Aorta (tissue), 5 donors: ENCODE results near the gene SCAMP2. TPM values are rescaled to one million over a fixed set of nuclear protein-coding genes. Genes with fewer than 3 reads are reported as not detected.

Experiments used
- ATAC-seq: fragments of 200-7000 bp; cut with Tn5 transposase; one replicate; pipeline ENCODE4 v1.9.1; 2022; ENCODE audit warnings: moderate library complexity; ENCODE audit not compliant: low FRiP score
- DNase-seq, 2 donors: peaks; one replicate each; pipeline ENCODE4 v3.0.0-alpha.2; 2020
- H3K27ac ChIP-seq, 2 donors: one replicate each; pipeline ENCODE4 v1.5.1; 2013; ENCODE audit warnings: low read length in 2 of 2, mild to moderate bottlenecking in 2 of 2, moderate library complexity in 2 of 2, control low read depth in 1 of 2, inconsistent platforms in 1 of 2, low read depth in 1 of 2
- H3K27me3 ChIP-seq, 2 donors: one replicate each; pipeline ENCODE4 v1.6.1; 2013; ENCODE audit warnings: control low read depth in 1 of 2, low read length in 1 of 2, mild to moderate bottlenecking in 1 of 2, moderate library complexity in 1 of 2; ENCODE audit not compliant: insufficient read depth in 2 of 2, control insufficient read depth in 1 of 2
- H3K36me3 ChIP-seq, 2 donors: one replicate each; pipeline ENCODE4 v1.6.1; 2013; ENCODE audit warnings: control low read depth in 1 of 2, low read length in 1 of 2, mild to moderate bottlenecking in 1 of 2; ENCODE audit not compliant: insufficient read depth in 2 of 2, control insufficient read depth in 1 of 2
- H3K4me1 ChIP-seq, 2 donors: one replicate each; pipeline ENCODE4 v1.6.1; 2013; ENCODE audit warnings: low read length in 2 of 2, control low read depth in 1 of 2, mild to moderate bottlenecking in 1 of 2, moderate library complexity in 1 of 2; ENCODE audit not compliant: insufficient read depth in 2 of 2, control insufficient read depth in 1 of 2
- H3K4me3 ChIP-seq, 2 donors: one replicate each; pipeline ENCODE4 v1.5.1; 2013; ENCODE audit warnings: low read length in 2 of 2, control low read depth in 1 of 2, mild to moderate bottlenecking in 1 of 2
- H3K9me3 ChIP-seq: one replicate; pipeline ENCODE4 v1.6.1; 2013; ENCODE audit warnings: mild to moderate bottlenecking, low read length; ENCODE audit not compliant: control insufficient read depth
- WGBS, 2 donors: extraction: QIAGEN DNeasy Blood & Tissue Kit; methylation state at CpG; one replicate each; pipeline ENCODE4 v1.1.7; 2013; 5-methylcytosine and 5-hydroxymethylcytosine counted together
- intact Hi-C, 2 donors: fragments of 100-400 bp; cut with DNase I; formaldehyde crosslinking; loops; one replicate each; pipeline versions ENCODE4 v1.14.2 to v1.15.0; 2022
- polyA plus RNA-seq, 2 donors: library from polyadenylated mRNA; stranded (reverse); fragments of 200-250 nt; gene quantifications; one replicate each; pipeline ENCODE4 v1.2.3, GENCODE V29; 2013
- total RNA-seq, 2 donors: library from RNA; stranded (reverse); fragmentation: NEBNext Ultra II Directional; extraction: Animal tissue kit (Norgen Biotek cat#: 25700); gene quantifications; one replicate each; pipeline ENCODE4 v1.2.1, GENCODE V29; 2021
- donor health status: healthy with polysubstance abuse.
- donor health status: Bipolar disorder and iron deficiency.
- donor health status: DM: no; HTN: no; CAD: no.
- donor health status: DM: no; HTN: no; CAD: no.
- donor health status: DM: yes; HTN: yes; CAD: no.

The SCAMP2 gene
- total and polyA plus RNA-seq, 4 donors = 21.8 to 65.0 (median 46.3) TPM

GRCh38 chr15:74836846-74837245, 36.3 kb downstream of the SCAMP2 start:
- H3K9me3 ChIP-seq = no peaks in the 10 kb centered on the region
- WGBS, 2 donors = 80 to 86% methylated on average over 7 of the region's 7 CpGs
- H3K27ac ChIP-seq = no peak overlapping the region
- H3K36me3 ChIP-seq = no peaks in the 10 kb centered on the region
- no peaks in the 10 kb centered on the region for H3K27me3 ChIP-seq
- H3K4me1 ChIP-seq = no peaks in the 10 kb centered on the region
- ATAC-seq (no peak), DNase-seq (no peak)
- intact Hi-C loops = loop anchor here in 1 of 2 donors (5.0 kb wide), 1 partner anchor 60 kb away; no protein-coding TSS in a partner anchor
- H3K4me3 ChIP-seq = no peak overlapping the region

GRCh38 chr15:74835312-74835823, 37.8 kb downstream of the SCAMP2 start:
- no peaks in the 10 kb centered on the region for H3K4me1 ChIP-seq
- no peaks in the 10 kb centered on the region for H3K9me3 ChIP-seq
- no peak overlapping the region for H3K27ac ChIP-seq
- WGBS, 2 donors = 44 to 46% methylated on average over 5 of the region's 5 CpGs
- DNase-seq (peak; percentile 67 to 84), ATAC-seq (no peak)
- H3K27me3 ChIP-seq = no peaks in the 10 kb centered on the region
- no peak overlapping the region for H3K4me3 ChIP-seq
- intact Hi-C loops = loop anchor here in 1 of 2 donors (5.0 kb wide), 1 partner anchor 58 kb away; no protein-coding TSS in a partner anchor
- H3K36me3 ChIP-seq = no peaks in the 10 kb centered on the region

DNA sequence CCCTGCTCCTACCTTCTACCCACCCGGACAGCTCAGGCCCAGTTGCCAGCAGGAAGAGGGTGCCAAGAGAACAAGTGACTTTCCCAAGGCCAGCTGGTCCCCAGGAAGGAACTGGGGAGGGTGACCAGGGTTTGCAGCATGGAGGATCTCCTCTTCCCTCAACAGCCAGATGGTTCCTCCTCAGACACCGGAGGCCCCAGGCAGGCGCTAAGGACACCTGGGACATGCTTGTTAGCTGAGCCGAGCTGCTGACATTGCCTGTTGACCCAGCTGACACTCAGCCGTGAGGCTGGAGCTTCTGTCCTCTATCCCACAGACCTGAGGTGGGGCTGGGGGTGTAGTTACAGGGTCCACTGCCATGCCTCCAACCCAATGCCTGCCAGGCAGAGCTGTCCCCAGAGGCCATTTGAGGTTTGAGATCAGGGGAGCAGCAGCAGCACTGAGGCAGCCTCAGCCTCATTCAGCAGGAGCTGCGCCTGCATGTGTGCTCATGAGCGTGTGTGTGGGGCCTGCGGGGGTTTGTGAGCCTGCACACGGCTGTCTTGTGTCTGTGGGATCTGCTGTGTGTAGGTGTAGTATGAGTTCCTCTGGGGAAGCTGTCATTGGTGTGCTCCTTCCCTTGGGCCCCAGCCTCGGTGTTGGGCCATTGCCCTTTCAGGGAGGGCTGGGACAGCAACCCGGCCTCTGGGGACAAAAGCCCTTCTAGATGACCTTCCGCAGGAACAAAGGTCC, 39.6 kb downstream of the SCAMP2 start:
- Histone ChIP-seq H3K27me3 (no peaks in the 10 kb centered on the region), H3K27ac (no peak overlapping the region), H3K9me3 (no peaks in the 10 kb centered on the region), H3K36me3 (no peaks in the 10 kb centered on the region), H3K4me3 (no peak overlapping the region), H3K4me1 (no peaks in the 10 kb centered on the region)
- intact Hi-C loops = no loop called here
- no peak for ATAC-seq
- WGBS, 2 donors = 70 to 71% methylated on average over 12 of the region's 12 CpGs
- no peak for DNase-seq

- Histone ChIP-seq H3K9me3 (no peaks in the 10 kb centered on the region), H3K4me3 (no peak overlapping the region), H3K27me3 (no peaks in the 10 kb centered on the region), H3K27ac (no peak overlapping the region), H3K36me3 (no peaks in the 10 kb centered on the region), H3K4me1 (no peaks in the 10 kb centered on the region)
- intact Hi-C loops = no loop called here
- no peak for DNase-seq
- 67 to 73% methylated on average over 4 of the region's 4 CpGs for WGBS, 2 donors
- no peak for ATAC-seq
Observed at GRCh38 chr15:74832826-74833225, 40.3 kb downstream of the SCAMP2 start.

GRCh38 chr15:74831813-74832495, 41.2 kb downstream of the SCAMP2 start:
- Histone ChIP-seq H3K27me3 (no peaks in the 10 kb centered on the region), H3K36me3 (no peaks in the 10 kb centered on the region), H3K4me1 (no peaks in the 10 kb centered on the region), H3K27ac (no peak overlapping the region), H3K4me3 (no peak overlapping the region), H3K9me3 (no peaks in the 10 kb centered on the region)
- ATAC-seq (no peak), DNase-seq (no peak)
- intact Hi-C loops = no loop called here
- 61 to 67% methylated on average over 15 of the region's 15 CpGs for WGBS, 2 donors

- no peak overlapping the region for H3K4me3 ChIP-seq
- DNase-seq (no peak), ATAC-seq (no peak)
- 5 to 22% methylated on average over 5 of the region's 5 CpGs for WGBS, 2 donors
- no peak overlapping the region for H3K27ac ChIP-seq
- no peaks in the 10 kb centered on the region for H3K4me1 ChIP-seq
- H3K9me3 ChIP-seq = no peaks in the 10 kb centered on the region
- intact Hi-C loops = no loop called here
- no peaks in the 10 kb centered on the region for H3K36me3 ChIP-seq
- no peaks in the 10 kb centered on the region for H3K27me3 ChIP-seq
Observed at GRCh38 chr15:74830868-74831267, 42.3 kb downstream of the SCAMP2 start.

DNA sequence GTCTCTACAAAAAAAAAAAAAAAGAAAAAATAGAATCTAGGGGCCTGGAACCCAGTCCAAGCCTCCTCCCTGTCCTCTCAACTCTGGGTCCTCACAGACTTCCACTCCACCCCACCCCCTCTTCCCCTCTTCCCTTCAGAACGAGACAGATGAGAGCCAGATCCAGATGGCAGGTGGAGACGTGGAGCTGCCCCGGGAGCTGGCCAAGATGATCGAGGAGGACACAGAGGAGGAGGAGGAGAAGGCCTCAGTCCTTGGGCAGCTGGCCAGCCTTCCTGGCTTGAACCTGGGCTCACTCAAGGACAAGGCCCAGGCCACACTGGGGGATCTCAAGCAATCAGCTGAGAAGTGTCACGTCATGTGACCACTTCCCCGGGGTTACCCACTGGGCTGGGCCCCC, 43.2 kb downstream of the SCAMP2 start:
- no peaks in the 10 kb centered on the region for H3K4me1 ChIP-seq
- WGBS, 2 donors = 53 to 63% methylated on average over 5 to 6 of the region's 6 CpGs
- H3K36me3 ChIP-seq = no peaks in the 10 kb centered on the region
- H3K27me3 ChIP-seq = no peaks in the 10 kb centered on the region
- H3K9me3 ChIP-seq = no peaks in the 10 kb centered on the region
- H3K27ac ChIP-seq = no peak overlapping the region
- intact Hi-C loops = no loop called here
- ATAC-seq (no peak), DNase-seq (no peak)
- no peak overlapping the region for H3K4me3 ChIP-seq

- H3K27me3 ChIP-seq = no peaks in the 10 kb centered on the region
- no peaks in the 10 kb centered on the region for H3K36me3 ChIP-seq
- H3K4me1 ChIP-seq = no peaks in the 10 kb centered on the region
- H3K4me3 ChIP-seq = no peak overlapping the region
- no peak overlapping the region for H3K27ac ChIP-seq
- 62 to 63% methylated on average over 3 of the region's 3 CpGs for WGBS, 2 donors
- no peaks in the 10 kb centered on the region for H3K9me3 ChIP-seq
- DNase-seq (no peak), ATAC-seq (no peak)
- intact Hi-C loops = no loop called here
Observed at GRCh38 chr15:74829486-74829885, 43.7 kb downstream of the SCAMP2 start.

GRCh38 chr15:74828835-74829234, 44.3 kb downstream of the SCAMP2 start:
- ATAC-seq = no peak

More at GRCh38 chr15:74828835-74829234, 44.3 kb downstream of the SCAMP2 start:
- H3K27ac ChIP-seq = no peak overlapping the region
- H3K27me3 ChIP-seq = no peaks in the 10 kb centered on the region
- H3K4me3 ChIP-seq = no peak overlapping the region
- no peaks in the 10 kb centered on the region for H3K4me1 ChIP-seq
- DNase-seq = no peak
- intact Hi-C loops = no loop called here
- no peaks in the 10 kb centered on the region for H3K9me3 ChIP-seq
- WGBS, 2 donors = 67 to 70% methylated on average over 6 of the region's 6 CpGs
- no peaks in the 10 kb centered on the region for H3K36me3 ChIP-seq
